GM13977 (cell line): ENCODE results near the gene PRDM16.

ENCODE experiments used
- DNase-seq: peaks from one replicate; pipeline ENCODE4 v3.0.0; 2012; ENCODE audit warnings: low spot score
- CTCF ChIP-seq: IDR thresholded peaks from 2 replicates; pipeline ENCODE4 v1.5.1; 2012; ENCODE audit warnings: mild to moderate bottlenecking, control low read depth; ENCODE audit not compliant: insufficient read depth; ENCODE audit errors: extremely low read depth, missing control alignments
- in situ Hi-C: fragments of 300-500 bp; cut with MboI; formaldehyde crosslinking; loops from one replicate; pipeline ENCODE4 v1.12.0; 2022; ENCODE audit warnings: low sequenced_read_pairs, low pct_unique_long_range_greater_than_20kb, mixed read lengths, inconsistent platforms; ENCODE audit not compliant: unreplicated experiment

PRDM16 gene

DNA sequence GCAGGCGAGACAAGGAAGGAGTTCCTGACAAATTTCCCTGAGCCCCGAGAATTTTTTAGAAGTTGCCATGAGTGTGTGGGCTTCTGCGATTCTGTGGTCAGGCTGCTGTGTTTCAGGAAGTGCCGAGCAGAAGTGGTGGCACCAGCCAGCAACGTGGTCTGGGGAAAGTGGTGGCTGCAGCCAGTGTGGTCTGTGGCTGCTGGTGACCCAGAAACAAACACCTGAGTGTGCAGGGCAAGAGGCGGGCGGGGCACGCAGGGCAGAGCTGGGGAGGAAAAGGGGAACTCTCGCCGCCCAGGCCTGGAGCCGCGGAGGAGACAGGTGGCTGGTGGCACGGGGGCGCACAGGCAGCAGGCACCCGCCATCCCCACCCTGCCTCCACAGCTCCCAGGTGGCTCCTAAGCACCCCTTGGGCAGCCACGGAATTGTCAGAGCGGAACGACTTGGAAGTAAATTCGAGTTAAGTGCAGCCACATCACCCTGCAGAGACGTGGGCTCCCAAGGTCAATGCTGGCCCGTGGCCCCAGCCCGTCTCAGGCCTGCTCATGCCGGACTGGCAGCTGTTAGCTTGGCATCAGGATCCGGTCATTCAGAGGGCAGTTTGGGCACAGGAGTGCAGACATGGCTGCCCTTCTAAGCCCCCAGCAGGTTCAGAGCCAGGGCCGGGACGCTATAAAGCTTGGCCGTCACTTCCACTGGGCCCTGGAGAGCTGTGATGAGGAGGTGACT lies 25.1 kb downstream of the PRDM16 start:
- TF ChIP-seq CTCF = no peak
- in situ Hi-C loops = no loop called here
- DNase-seq = no peak

- TF ChIP-seq CTCF = no peak
- in situ Hi-C loops = no loop called here
- no peak for DNase-seq
Measured at GRCh38 chr1:3094863-3095780, 26.1 kb downstream of the PRDM16 start.

GRCh38 chr1:3096345-3096744 lies 27.3 kb downstream of the PRDM16 start:
- DNase-seq = no peak
- no peak for TF ChIP-seq CTCF
- in situ Hi-C loops = no loop called here

GRCh38 chr1:3097231-3097630 lies 28.2 kb downstream of the PRDM16 start:
- DNase-seq = no peak
- TF ChIP-seq CTCF = no peak
- in situ Hi-C loops = no loop called here

- no peak for DNase-seq
- TF ChIP-seq CTCF = no peak
- in situ Hi-C loops = no loop called here
Measured at GRCh38 chr1:3097861-3098260, 28.9 kb downstream of the PRDM16 start.

- DNase-seq = no peak
- TF ChIP-seq CTCF = no peak
- in situ Hi-C loops = no loop called here
Measured at GRCh38 chr1:3099861-3100260, 30.9 kb downstream of the PRDM16 start.
